Smooth muscle cell (in vitro differentiated cells): ENCODE measurements around the gene RAD51B. TPM values are rescaled to one million over a fixed set of nuclear protein-coding genes. Genes with fewer than 3 reads are reported as not detected.
A peak's percentile ranks its signal among the peaks of the same experiment; 100 is the strongest.

ENCODE experiments used
- DNase-seq: peaks from one replicate; lab custom pipeline; 2025; ENCODE audit not compliant: unreplicated experiment; lab: John Stamatoyannopoulos, UW
- H2AFZ ChIP-seq: fragments of 200-600 bp; sonication (generic); 2 replicates; pipeline ENCODE4 v1.6.0; 2016; ENCODE audit warnings: antibody characterized with exemption, low read depth, mild to moderate bottlenecking
- H3F3A ChIP-seq: fragments of 200-600 bp; sonication (generic); 2 replicates; pipeline ENCODE4 v1.6.0; 2017; ENCODE audit warnings: antibody characterized with exemption, low read depth
- H3K27ac ChIP-seq: fragments of 200-600 bp; sonication (generic); 2 replicates; pipeline ENCODE4 v1.5.1; 2016; ENCODE audit warnings: low read depth, mild to moderate bottlenecking
- H3K27me3 ChIP-seq: fragments of 200-600 bp; sonication (generic); 2 replicates; pipeline ENCODE4 v1.6.1; 2016; ENCODE audit warnings: low read depth, mild to moderate bottlenecking
- H3K36me3 ChIP-seq: fragments of 200-600 bp; sonication (generic); 2 replicates; pipeline ENCODE4 v1.5.1; 2016; ENCODE audit warnings: low read depth
- H3K4me1 ChIP-seq: fragments of 200-600 bp; sonication (generic); 2 replicates; pipeline ENCODE4 v1.5.1; 2016; ENCODE audit warnings: low read depth
- H3K4me2 ChIP-seq: fragments of 200-600 bp; sonication (generic); 2 replicates; pipeline ENCODE4 v1.6.0; 2016; ENCODE audit warnings: mild to moderate bottlenecking
- H3K4me3 ChIP-seq: fragments of 200-600 bp; sonication (generic); 2 replicates; pipeline ENCODE4 v1.5.1; 2016; ENCODE audit warnings: mild to moderate bottlenecking
- H3K79me2 ChIP-seq: fragments of 200-600 bp; sonication (generic); 2 replicates; pipeline ENCODE4 v1.6.0; 2016; ENCODE audit warnings: low read depth, mild to moderate bottlenecking
- H3K9ac ChIP-seq: fragments of 200-600 bp; sonication (generic); 2 replicates; pipeline ENCODE4 v1.6.0; 2016; ENCODE audit warnings: low read depth
- H3K9me3 ChIP-seq: fragments of 200-600 bp; sonication (generic); replicated peaks from 2 replicates; pipeline ENCODE4 v1.5.1; 2016; ENCODE audit warnings: low read depth
- H4K20me1 ChIP-seq: fragments of 200-600 bp; sonication (generic); 2 replicates; pipeline ENCODE4 v1.6.0; 2016; ENCODE audit warnings: low read depth
- WGBS: methylation state at CpG from one replicate; pipeline ENCODE4 v1.1.7; 2016; ENCODE audit warnings: low lambda C conversion rate; 5-methylcytosine and 5-hydroxymethylcytosine counted together
- polyA plus RNA-seq: library from polyadenylated mRNA; unstranded; fragments of >200 nt; fragmentation: Nextera tagmentation; extraction: Ambion mirVana; gene quantifications from 2 replicates; pipeline ENCODE4 v1.2.1, GENCODE V29; 2016
- total RNA-seq: library from RNA; depleted of rRNA; stranded (reverse); fragments of >200 nt; gene quantifications from 2 replicates; pipeline ENCODE4 v1.2.3, GENCODE V29; 2014
- TF ChIP-seq, protein P1 (sequence below): fragments of 200-600 bp; sonication (generic); IDR thresholded peaks from 2 replicates; pipeline ENCODE4 v1.5.1; 2017; ENCODE audit warnings: borderline replicate concordance, mild to moderate bottlenecking, antibody characterized with exemption; ENCODE audit not compliant: insufficient read depth, poor library complexity, severe bottlenecking

Gene RAD51B
- total and polyA plus RNA-seq, 2 experiments from 2014 or later: 4.6 to 5.3 TPM

DNA sequence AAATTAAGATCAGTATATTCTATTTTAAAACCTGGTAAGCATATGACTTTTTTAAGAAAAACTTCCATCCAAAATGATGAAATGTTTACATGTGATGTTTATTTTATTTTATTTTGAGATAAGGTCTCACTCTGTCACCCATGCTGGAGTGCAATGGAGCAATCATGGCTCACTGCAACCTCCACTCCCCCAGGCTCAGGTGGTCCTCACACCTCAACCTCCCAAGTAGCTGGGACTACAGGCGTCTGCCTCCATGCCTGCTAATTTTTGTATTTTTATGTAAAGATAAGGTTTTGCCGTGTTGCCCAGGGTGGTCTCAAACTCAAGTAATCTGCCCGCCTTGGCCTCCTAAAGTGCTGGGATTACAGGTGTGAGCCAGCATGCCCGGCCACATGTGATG is 831.5 kb downstream of the RAD51B start:
- TF ChIP-seq, protein P1, sequence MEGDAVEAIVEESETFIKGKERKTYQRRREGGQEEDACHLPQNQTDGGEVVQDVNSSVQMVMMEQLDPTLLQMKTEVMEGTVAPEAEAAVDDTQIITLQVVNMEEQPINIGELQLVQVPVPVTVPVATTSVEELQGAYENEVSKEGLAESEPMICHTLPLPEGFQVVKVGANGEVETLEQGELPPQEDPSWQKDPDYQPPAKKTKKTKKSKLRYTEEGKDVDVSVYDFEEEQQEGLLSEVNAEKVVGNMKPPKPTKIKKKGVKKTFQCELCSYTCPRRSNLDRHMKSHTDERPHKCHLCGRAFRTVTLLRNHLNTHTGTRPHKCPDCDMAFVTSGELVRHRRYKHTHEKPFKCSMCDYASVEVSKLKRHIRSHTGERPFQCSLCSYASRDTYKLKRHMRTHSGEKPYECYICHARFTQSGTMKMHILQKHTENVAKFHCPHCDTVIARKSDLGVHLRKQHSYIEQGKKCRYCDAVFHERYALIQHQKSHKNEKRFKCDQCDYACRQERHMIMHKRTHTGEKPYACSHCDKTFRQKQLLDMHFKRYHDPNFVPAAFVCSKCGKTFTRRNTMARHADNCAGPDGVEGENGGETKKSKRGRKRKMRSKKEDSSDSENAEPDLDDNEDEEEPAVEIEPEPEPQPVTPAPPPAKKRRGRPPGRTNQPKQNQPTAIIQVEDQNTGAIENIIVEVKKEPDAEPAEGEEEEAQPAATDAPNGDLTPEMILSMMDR: no peak

DNA sequence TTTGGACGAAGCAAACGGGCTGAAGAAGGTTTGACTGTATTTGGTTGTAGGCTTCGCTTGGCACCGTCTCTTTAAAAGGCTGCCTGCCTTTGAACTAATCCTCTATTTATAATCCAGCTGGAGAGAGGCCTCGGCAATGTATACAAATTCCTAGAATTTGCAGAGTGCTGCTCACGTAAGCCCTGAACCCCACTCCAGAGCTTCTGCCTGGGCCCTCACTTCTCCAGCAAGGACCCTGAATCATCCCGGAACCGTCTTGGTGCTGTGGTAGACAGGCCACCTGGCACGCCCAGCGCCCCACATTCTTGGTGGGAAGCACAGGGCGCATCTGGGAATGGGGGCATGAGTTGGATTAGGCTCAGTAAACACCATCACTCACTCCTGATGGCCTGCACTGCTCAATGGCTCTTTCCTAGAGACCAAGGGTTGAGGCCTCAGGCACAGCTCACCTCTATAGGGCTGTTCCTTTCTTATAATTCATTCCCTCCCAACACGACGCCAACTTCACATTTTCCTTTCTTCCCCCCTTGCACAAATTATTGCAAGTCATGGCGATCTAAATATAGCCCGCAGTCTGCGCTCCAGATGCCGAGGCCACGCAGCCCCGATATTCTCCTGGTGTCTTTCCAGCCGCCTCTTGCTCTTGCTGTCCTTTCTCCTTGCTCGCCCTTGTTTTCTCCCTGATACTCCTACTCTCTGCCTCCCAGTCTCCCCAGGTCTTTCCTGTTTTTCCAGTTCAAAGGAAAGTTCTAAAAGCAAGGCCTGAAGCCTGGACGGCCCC is 832.3 kb downstream of the RAD51B start:
- H4K20me1 ChIP-seq: no peaks in the 10 kb centered on the region
- H3K4me2 ChIP-seq: peak overlapping the region; percentile 59
- no peaks in the 10 kb centered on the region for H3K79me2 ChIP-seq
- H3K36me3 ChIP-seq: no peaks in the 10 kb centered on the region
- H3K4me1 ChIP-seq: peaks cover 25% of the 10 kb centered on the region
- peak overlapping the region; percentile 38 for H3K9ac ChIP-seq
- no peaks in the 10 kb centered on the region for H3K27me3 ChIP-seq
- H3F3A ChIP-seq: peaks cover 17% of the 10 kb centered on the region
- H3K27ac ChIP-seq: peak overlapping the region; percentile 83
- H3K9me3 ChIP-seq: no peaks in the 10 kb centered on the region
- H3K4me3 ChIP-seq: no peak overlapping the region
- no peak for DNase-seq
- WGBS: 38% methylated on average over 22 of the region's 22 CpGs
- H2AFZ ChIP-seq: no peak overlapping the region
- TF ChIP-seq, protein P1: no peak

More for the DNA sequence above, 831.5 kb downstream of the RAD51B start:
- no peaks in the 10 kb centered on the region for H3K9me3 ChIP-seq
- no peak overlapping the region for H2AFZ ChIP-seq
- H3K4me2 ChIP-seq: peak overlapping the region; percentile 59
- peaks cover 25% of the 10 kb centered on the region for H3K4me1 ChIP-seq
- no peak overlapping the region for H3K4me3 ChIP-seq
- H3F3A ChIP-seq: peaks cover 17% of the 10 kb centered on the region
- H3K27me3 ChIP-seq: no peaks in the 10 kb centered on the region
- DNase-seq: no peak
- WGBS: 83% methylated on average over 4 of the region's 4 CpGs
- no peaks in the 10 kb centered on the region for H3K36me3 ChIP-seq
- no peaks in the 10 kb centered on the region for H4K20me1 ChIP-seq
- H3K79me2 ChIP-seq: no peaks in the 10 kb centered on the region
- no peak overlapping the region for H3K9ac ChIP-seq
- peak overlapping the region; percentile 83 for H3K27ac ChIP-seq

DNA sequence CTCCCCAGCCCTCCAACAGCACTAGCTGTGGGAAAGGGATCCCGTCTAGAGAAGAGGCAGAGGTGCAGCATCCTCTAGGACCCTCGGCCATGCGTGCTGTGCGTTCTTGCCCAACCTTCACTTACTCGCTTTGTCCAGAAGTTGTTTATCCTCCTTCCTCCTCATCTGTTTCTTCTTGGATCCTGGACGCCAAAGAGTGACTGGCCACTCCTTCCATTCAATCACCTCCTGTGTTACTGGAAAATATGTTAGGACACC is 832.8 kb downstream of the RAD51B start:
- H3K9me3 ChIP-seq: no peaks in the 10 kb centered on the region
- H3F3A ChIP-seq: peaks cover 20% of the 10 kb centered on the region
- H4K20me1 ChIP-seq: no peaks in the 10 kb centered on the region
- TF ChIP-seq, protein P1: no peak
- peaks cover 25% of the 10 kb centered on the region for H3K4me1 ChIP-seq
- 88% methylated on average over 6 of the region's 6 CpGs for WGBS
- H3K27me3 ChIP-seq: no peaks in the 10 kb centered on the region
- no peak for DNase-seq
- H3K27ac ChIP-seq: peak overlapping the region; percentile 83
- no peak overlapping the region for H3K9ac ChIP-seq
- H3K79me2 ChIP-seq: no peaks in the 10 kb centered on the region
- no peak overlapping the region for H2AFZ ChIP-seq
- no peaks in the 10 kb centered on the region for H3K36me3 ChIP-seq
- H3K4me3 ChIP-seq: no peak overlapping the region
- H3K4me2 ChIP-seq: peak overlapping the region; percentile 59

DNA sequence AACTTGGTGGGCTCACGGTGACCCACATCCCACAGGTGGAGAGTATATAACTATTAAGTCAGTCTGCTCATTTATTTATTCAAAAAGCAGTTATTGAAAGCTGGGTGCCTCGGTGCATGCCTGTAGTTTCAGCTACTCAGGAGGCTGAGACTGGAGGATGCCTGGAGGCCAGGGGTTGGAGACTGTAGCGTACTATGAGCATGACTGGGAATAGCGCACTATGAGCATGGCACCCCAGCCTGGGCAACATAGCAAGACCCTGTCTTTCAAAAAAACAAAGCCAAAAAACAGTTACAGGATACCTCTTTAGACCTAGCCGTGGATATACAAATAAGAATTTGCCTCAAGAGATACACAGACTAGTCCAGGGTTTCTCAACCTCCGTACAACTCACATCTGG is 833.5 kb downstream of the RAD51B start:
- TF ChIP-seq, protein P1: no peak
- H3K36me3 ChIP-seq: no peaks in the 10 kb centered on the region
- no peak overlapping the region for H3K4me3 ChIP-seq
- H3K27ac ChIP-seq: no peak overlapping the region
- DNase-seq: no peak
- no peak overlapping the region for H3K4me2 ChIP-seq
- no peak overlapping the region for H2AFZ ChIP-seq
- no peaks in the 10 kb centered on the region for H3K9me3 ChIP-seq
- no peaks in the 10 kb centered on the region for H3K79me2 ChIP-seq
- H4K20me1 ChIP-seq: no peaks in the 10 kb centered on the region
- 95% methylated on average over 6 of the region's 6 CpGs for WGBS
- peaks cover 25% of the 10 kb centered on the region for H3K4me1 ChIP-seq
- H3F3A ChIP-seq: peaks cover 25% of the 10 kb centered on the region
- no peak overlapping the region for H3K9ac ChIP-seq
- no peaks in the 10 kb centered on the region for H3K27me3 ChIP-seq
